H1 (cell line): Measurements from ENCODE around the gene ERO1B. TPM values are rescaled to one million over a fixed set of nuclear protein-coding genes. Genes with fewer than 3 reads are reported as not detected.

Experiments used
- CTCF ChIA-PET: fragments of 300-600 bp; sonication (Branson Sonifier 250); formaldehyde crosslinking; loops from one replicate; lab custom pipeline; 2021; ENCODE audit not compliant: partially characterized antibody; lab: Charles Lee
- POLR2A ChIA-PET: fragments of 300-600 bp; sonication (Branson Sonifier 250); formaldehyde crosslinking; loops from one replicate; lab custom pipeline; 2021; ENCODE audit warnings: inconsistent platforms; ENCODE audit not compliant: partially characterized antibody; lab: Charles Lee
- DNase-seq, 2 experiments: peaks; one replicate each; pipeline versions ENCODE4 v3.0.0 to v3.0.0-alpha.2; 2010 to 2022; ENCODE audit warnings: low spot score in 2 of 2, low read depth in 1 of 2, mixed read lengths in 1 of 2
- FAIRE-seq: peaks from 2 replicates; lab custom pipeline; 2011; peaks lifted over from hg19 to GRCh38; lab: Jason Lieb, UNC
- H2AFZ ChIP-seq: 2 replicates; pipeline ENCODE4 v1.8.1; 2012; ENCODE audit warnings: low read length, inconsistent platforms
- H2AK5ac ChIP-seq: 2 replicates; pipeline ENCODE4 v1.6.1; 2013; ENCODE audit warnings: low read depth, low read length
- H2BK120ac ChIP-seq: replicated peaks from 2 replicates; pipeline ENCODE3; 2013; ENCODE audit warnings: low read depth, low read length, inconsistent platforms
- H2BK12ac ChIP-seq: 2 replicates; pipeline ENCODE4 v1.6.1; 2013; ENCODE audit warnings: low read depth, low read length
- H2BK15ac ChIP-seq: 2 replicates; pipeline ENCODE4 v1.6.1; 2013; ENCODE audit warnings: low read length
- H2BK20ac ChIP-seq: 2 replicates; pipeline ENCODE4 v1.6.1; 2013; ENCODE audit warnings: low read length
- H2BK5ac ChIP-seq: 2 replicates; pipeline ENCODE4 v1.6.1; 2013; ENCODE audit warnings: low read depth, low read length
- H3K14ac ChIP-seq: 2 replicates; pipeline ENCODE4 v1.6.1; 2013; ENCODE audit warnings: inconsistent platforms; ENCODE audit not compliant: insufficient read length
- H3K18ac ChIP-seq: 2 replicates; pipeline ENCODE4 v1.6.1; 2013; ENCODE audit warnings: low read length; ENCODE audit errors: extremely low read depth
- H3K23ac ChIP-seq: 2 replicates; pipeline ENCODE4 v1.6.1; 2013; ENCODE audit warnings: inconsistent platforms; ENCODE audit not compliant: insufficient read length
- H3K23me2 ChIP-seq: 2 replicates; pipeline ENCODE4 v1.6.1; 2013; ENCODE audit warnings: low read depth, low read length
- H3K27ac ChIP-seq: 2 replicates; pipeline ENCODE4 v1.6.1; 2011; ENCODE audit warnings: low read depth, low read length, inconsistent platforms
- H3K27me3 ChIP-seq, 4 experiments: replicated peaks in 1 of 4; 1 replicate in 1 of 4; 2 replicates in 3 of 4; pipeline versions ENCODE4 v1.6.1 to v1.8.1; 2011 to 2013; ENCODE audit warnings: low read length in 3 of 4, mild to moderate bottlenecking in 3 of 4, inconsistent platforms in 2 of 4, mixed read lengths in 2 of 4, moderate library complexity in 1 of 4; ENCODE audit not compliant: control insufficient read depth in 3 of 4, insufficient read depth in 3 of 4; ENCODE audit errors: extremely low read depth in 1 of 4
- H3K36me3 ChIP-seq, 4 experiments: 2 replicates each; pipeline versions ENCODE4 v1.6.1 to v1.8.1; 2011 to 2013; ENCODE audit warnings: mild to moderate bottlenecking in 4 of 4, low read length in 3 of 4, moderate library complexity in 2 of 4, control low read depth in 1 of 4, inconsistent platforms in 1 of 4; ENCODE audit not compliant: insufficient read depth in 4 of 4, control insufficient read depth in 2 of 4
- H3K4ac ChIP-seq: replicated peaks from 2 replicates; pipeline ENCODE3; 2013; ENCODE audit warnings: low read length, low read depth, mixed read lengths, inconsistent platforms; ENCODE audit not compliant: insufficient read length
- H3K4me1 ChIP-seq, 4 experiments: replicated peaks in 1 of 4; 1 replicate in 1 of 4; 2 replicates in 3 of 4; pipeline versions ENCODE4 v1.6.1 to v1.8.1; 2011 to 2013; ENCODE audit warnings: low read length in 3 of 4, inconsistent platforms in 2 of 4, mixed read lengths in 1 of 4; ENCODE audit not compliant: insufficient read depth in 4 of 4, control insufficient read depth in 3 of 4
- H3K4me2 ChIP-seq, 2 experiments: 2 replicates each; pipeline versions ENCODE4 v1.6.1 to v1.8.1; 2011 to 2013; ENCODE audit warnings: low read depth in 2 of 2, low read length in 2 of 2, control low read depth in 1 of 2, inconsistent platforms in 1 of 2, mild to moderate bottlenecking in 1 of 2; ENCODE audit not compliant: insufficient read depth in 1 of 2
- H3K4me3 ChIP-seq, 4 experiments: fragments of 200-600, 300-600 bp in 1 of 4; sonication (generic), shearing (Covaris generic), sonication (Bioruptor Twin) in 1 of 4; 2 replicates each; pipeline versions ENCODE4 v1.5.1 to v1.8.1; 2011 to 2016; ENCODE audit warnings: low read length in 4 of 4, low read depth in 3 of 4, control low read depth in 2 of 4, inconsistent platforms in 2 of 4, mild to moderate bottlenecking in 2 of 4, mixed read lengths in 1 of 4, moderate library complexity in 1 of 4; ENCODE audit not compliant: insufficient read depth in 2 of 4; ENCODE audit errors: extremely low read depth in 1 of 4
- H3K56ac ChIP-seq: replicated peaks from 2 replicates; pipeline ENCODE3; 2013; ENCODE audit warnings: low read depth, mild to moderate bottlenecking, mixed read lengths, low read length, inconsistent platforms; ENCODE audit not compliant: insufficient read length
- H3K79me1 ChIP-seq: 2 replicates; pipeline ENCODE4 v1.6.1; 2013; ENCODE audit warnings: low read depth, low read length, control low read depth
- H3K79me2 ChIP-seq, 2 experiments: 2 replicates each; pipeline versions ENCODE4 v1.6.1 to v1.8.1; 2012 to 2013; ENCODE audit warnings: low read length in 2 of 2, mild to moderate bottlenecking in 2 of 2, inconsistent platforms in 1 of 2; ENCODE audit not compliant: insufficient read depth in 2 of 2, control insufficient read depth in 1 of 2
- H3K9ac ChIP-seq, 4 experiments: replicated peaks in 1 of 4; 1 replicate in 1 of 4; 2 replicates in 3 of 4; pipeline versions ENCODE4 v1.6.1 to v1.8.1; 2011 to 2013; ENCODE audit warnings: low read depth in 3 of 4, low read length in 3 of 4, control low read depth in 2 of 4, mild to moderate bottlenecking in 2 of 4, moderate library complexity in 2 of 4, inconsistent platforms in 1 of 4; ENCODE audit errors: extremely low read depth in 1 of 4
- H3K9me3 ChIP-seq, 2 experiments: 2 replicates each; pipeline versions ENCODE4 v1.6.1 to v1.8.1; 2012 to 2013; ENCODE audit warnings: mild to moderate bottlenecking in 2 of 2, moderate library complexity in 2 of 2, control low read depth in 1 of 2, inconsistent platforms in 1 of 2, low read depth in 1 of 2, low read length in 1 of 2, mixed read lengths in 1 of 2; ENCODE audit not compliant: insufficient read depth in 2 of 2
- H4K20me1 ChIP-seq, 2 experiments: replicated peaks in 1 of 2; 2 replicates each; pipeline versions ENCODE3 to v1.8.1; 2011 to 2013; ENCODE audit warnings: inconsistent platforms in 2 of 2, low read length in 2 of 2, mild to moderate bottlenecking in 1 of 2; ENCODE audit not compliant: insufficient read depth in 2 of 2, control insufficient read depth in 1 of 2
- H4K5ac ChIP-seq: 2 replicates; pipeline ENCODE4 v1.6.1; 2013; ENCODE audit warnings: low read length, low read depth, mixed read lengths, inconsistent platforms; ENCODE audit not compliant: insufficient read length
- H4K8ac ChIP-seq: 2 replicates; pipeline ENCODE4 v1.8.0; 2013; ENCODE audit warnings: mild to moderate bottlenecking, moderate library complexity, low read length, inconsistent platforms; ENCODE audit not compliant: insufficient read depth; ENCODE audit errors: extremely low read depth
- H4K91ac ChIP-seq: replicated peaks from 2 replicates; pipeline ENCODE3; 2013; ENCODE audit warnings: low read length, mixed read lengths, inconsistent platforms; ENCODE audit not compliant: insufficient read length
- ASH2L ChIP-seq: fragments of 200-600, 300-600 bp; sonication (generic); IDR thresholded peaks from one replicate; pipeline ENCODE4 v1.7.1; 2017; ENCODE audit warnings: low read length
- FOSL1 ChIP-seq: IDR thresholded peaks from 2 replicates; pipeline ENCODE4 v1.6.1; 2011; ENCODE audit warnings: mild to moderate bottlenecking, low read depth, low read length, moderate library complexity; ENCODE audit not compliant: insufficient read depth
- POLR2A ChIP-seq, 2 experiments: IDR thresholded peaks; 1 replicate in 1 of 2; 2 replicates in 1 of 2; pipeline ENCODE4 v1.6.1; 2011; ENCODE audit warnings: low read depth in 2 of 2, low read length in 2 of 2, mild to moderate bottlenecking in 2 of 2; ENCODE audit errors: control extremely low read depth in 1 of 2
- RAD21 ChIP-seq, 2 experiments: IDR thresholded peaks in 1 of 2; conservative IDR thresholded peaks in 1 of 2; 2 replicates each; pipeline ENCODE4 v1.6.1; 2011; ENCODE audit warnings: low read depth in 2 of 2, low read length in 2 of 2, improper control_type of control experiment in 1 of 2, inconsistent platforms in 1 of 2, mild to moderate bottlenecking in 1 of 2, moderate library complexity in 1 of 2
- WGBS, 2 experiments: shearing (Covaris generic) in 1 of 2; methylation state at CpG; one replicate each; pipeline versions ENCODE4 v1.1.6 to v1.1.7; 2013 to 2015; ENCODE audit warnings: low lambda C conversion rate in 2 of 2, mixed read lengths in 2 of 2, inconsistent platforms in 1 of 2, low coverage in 1 of 2, missing lambda C conversion rate in 1 of 2; ENCODE audit not compliant: insufficient replicate concordance in 2 of 2, insufficient coverage in 1 of 2, insufficient read length in 1 of 2; ENCODE audit errors: extremely low coverage in 1 of 2, missing lambda C conversion rate in 1 of 2; 5-methylcytosine and 5-hydroxymethylcytosine counted together
- polyA plus RNA-seq, 7 experiments: library from polyadenylated mRNA; depleted of rRNA in 3 of 7; stranded (reverse) in 5 of 7; unstranded in 2 of 7; fragments of >200 nt in 5 of 7; fragments of 200-250 nt in 2 of 7; gene quantifications; 1 replicate in 5 of 7; 2 replicates in 1 of 7; 4 replicates in 1 of 7; pipeline versions ENCODE4 v1.2.1 to v1.2.3, GENCODE V29; 2011 to 2013; ENCODE audit warnings: missing spikeins in 2 of 7, mixed read lengths in 2 of 7
- total RNA-seq: library from RNA; stranded (reverse); fragmentation: NEBNext Ultra II Directional; extraction: Animal tissue kit (Norgen Biotek cat#: 25700); gene quantifications from 2 replicates; pipeline ENCODE4 v1.2.1, GENCODE V29; 2021

Gene ERO1B
- total and polyA plus RNA-seq, 2 of the 8 experiments (the other 6 are each of a cell fraction or from before 2014, with no cell fraction given): 0.74 to 5.6 TPM

DNA sequence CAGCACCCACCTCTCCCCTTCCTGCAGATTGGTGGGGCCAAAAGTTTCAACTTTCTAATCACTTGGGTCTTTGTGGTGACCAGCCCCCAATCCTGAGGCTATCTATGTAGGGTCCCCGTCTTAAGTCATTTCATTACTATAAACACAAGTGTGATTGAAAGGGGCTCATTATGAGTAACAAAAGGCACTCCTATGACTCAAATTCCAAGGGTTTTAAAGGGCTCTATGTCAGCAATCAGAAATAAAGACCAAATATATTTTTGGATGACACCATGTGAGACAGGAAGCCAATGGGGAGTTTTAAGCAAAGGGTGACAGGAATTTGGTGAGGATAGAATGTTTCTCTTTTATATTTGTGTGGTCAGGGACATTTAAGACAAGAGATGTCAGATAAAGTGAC, 6.2 kb downstream of the ERO1B start:
- Histone ChIP-seq H2BK15ac (no peak overlapping the region), H3K4me2 (no peak overlapping the region), H2BK120ac (no peak overlapping the region), H3K27me3 (peaks cover 0 to 3% (median under 1%) of the 10 kb centered on the region in 4 experiments; a peak in 4 of 7 replicates), H3K56ac (no peak overlapping the region), H3K36me3 (no peaks in the 10 kb centered on the region), H2AFZ (no peak overlapping the region), H2BK20ac (no peak overlapping the region), H3K79me1 (no peaks in the 10 kb centered on the region), H2AK5ac (no peak overlapping the region), H3K14ac (no peak overlapping the region), H3K4me3 (no peak overlapping the region), H2BK5ac (no peak overlapping the region), H3K9ac (no peak overlapping the region), H3K4me1 (peaks cover 0 to 2% (median under 1%) of the 10 kb centered on the region in 4 experiments; a peak in 2 of 7 replicates), H2BK12ac (no peak overlapping the region), H3K9me3 (no peaks in the 10 kb centered on the region), H3K23ac (no peak overlapping the region), H4K5ac (no peak overlapping the region), H3K27ac (no peak overlapping the region), H3K79me2 (no peaks in the 10 kb centered on the region), H3K18ac (no peak overlapping the region), H3K23me2 (no peaks in the 10 kb centered on the region), H4K8ac (no peak overlapping the region), H4K91ac (no peak overlapping the region), H4K20me1 (no peaks in the 10 kb centered on the region), H3K4ac (no peak overlapping the region)
- ChIA-PET CTCF (interaction anchor here (1.3 kb wide), 1 partner anchor 70 kb away, joined by 4 read pairs; no protein-coding TSS in a partner anchor), POLR2A (interaction anchor here (0.9 to 1.7 kb wide), 2 partner anchors 14 to 21 kb away, joined by 3 to 4 read pairs; no protein-coding TSS in a partner anchor)
- 83% methylated on average over 1 of the region's 1 CpG; no CpG with 5 or more reads in 1 of the 2 experiments for WGBS, 2 experiments
- no peak for TF ChIP-seq POLR2A (IDR thresholded peaks at IDR 0.05; ENCODE audit: control extremely low read depth in 1 of 2, low read depth in 2 of 2, low read length in 2 of 2)
- no peak for TF ChIP-seq FOSL1
- no peak for TF ChIP-seq ASH2L
- no peak for TF ChIP-seq RAD21 (IDR thresholded peaks at IDR 0.05 in 1 of 2, conservative IDR thresholded peaks at IDR 0.05 in 1 of 2; ENCODE audit: low read depth in 2 of 2, low read length in 2 of 2)
- FAIRE-seq: no peak
- DNase-seq: no peak
